ENCODE results near the gene COX17. TPM values are rescaled to one million over a fixed set of nuclear protein-coding genes. Genes with fewer than 3 reads are reported as not detected.

The COX17 gene
- total RNA-seq, 1 experiment from 2014 or later = 15.3 TPM

Other genes starting within 250 kb of the COX17 start
- 27.9 and 37.9 TPM in 2 replicates for gene TMEM39A, start 213.8 kb downstream of the COX17 start, total RNA-seq (2014; rRNA removed; shearing (Covaris generic); ENCODE audit: low replicate concordance)
- gene POGLUT1, start 208.4 kb downstream of the COX17 start, total RNA-seq (2014; rRNA removed; shearing (Covaris generic); ENCODE audit: low replicate concordance) = 12.4 and 24.8 TPM in 2 replicates
- 73.8 and 95.4 TPM in 2 replicates for gene TIMMDC1, start 178.9 kb downstream of the COX17 start, total RNA-seq (2014; rRNA removed; shearing (Covaris generic); ENCODE audit: low replicate concordance)
- gene CD80, start 117.8 kb downstream of the COX17 start, total RNA-seq (2014; rRNA removed; shearing (Covaris generic); ENCODE audit: low replicate concordance) = not detected in 2 replicates
- gene ADPRH, start 97.9 kb downstream of the COX17 start, total RNA-seq (2014; rRNA removed; shearing (Covaris generic); ENCODE audit: low replicate concordance) = 0.69 and 3.4 TPM in 2 replicates
- gene PLA1A, start 79.5 kb downstream of the COX17 start, total RNA-seq (2014; rRNA removed; shearing (Covaris generic); ENCODE audit: low replicate concordance) = not detected in 2 replicates
- 0.07 TPM in 1 of 2 replicates, not detected in the other for gene POPDC2, start 16.8 kb downstream of the COX17 start, total RNA-seq (2014; rRNA removed; shearing (Covaris generic); ENCODE audit: low replicate concordance)
- gene CFAP91, start 25.6 kb upstream of the COX17 start, total RNA-seq (2014; rRNA removed; shearing (Covaris generic); ENCODE audit: low replicate concordance) = 0.47 and 1.1 TPM in 2 replicates
- not detected in 2 replicates for gene NR1I2, start 104.7 kb upstream of the COX17 start, total RNA-seq (2014; rRNA removed; shearing (Covaris generic); ENCODE audit: low replicate concordance)

All from MG63 (cell line).